ENCODE results near the gene REC114.
"Not testable (repeated sequence)": the region's sequence is repeated elsewhere in the genome, so short reads cannot be mapped to it uniquely, and the experiment has no call there.

The REC114 gene, protein sequence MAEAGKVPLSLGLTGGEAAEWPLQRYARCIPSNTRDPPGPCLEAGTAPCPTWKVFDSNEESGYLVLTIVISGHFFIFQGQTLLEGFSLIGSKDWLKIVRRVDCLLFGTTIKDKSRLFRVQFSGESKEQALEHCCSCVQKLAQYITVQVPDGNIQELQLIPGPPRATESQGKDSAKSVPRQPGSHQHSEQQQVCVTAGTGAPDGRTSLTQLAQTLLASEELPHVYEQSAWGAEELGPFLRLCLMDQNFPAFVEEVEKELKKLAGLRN

DNA sequence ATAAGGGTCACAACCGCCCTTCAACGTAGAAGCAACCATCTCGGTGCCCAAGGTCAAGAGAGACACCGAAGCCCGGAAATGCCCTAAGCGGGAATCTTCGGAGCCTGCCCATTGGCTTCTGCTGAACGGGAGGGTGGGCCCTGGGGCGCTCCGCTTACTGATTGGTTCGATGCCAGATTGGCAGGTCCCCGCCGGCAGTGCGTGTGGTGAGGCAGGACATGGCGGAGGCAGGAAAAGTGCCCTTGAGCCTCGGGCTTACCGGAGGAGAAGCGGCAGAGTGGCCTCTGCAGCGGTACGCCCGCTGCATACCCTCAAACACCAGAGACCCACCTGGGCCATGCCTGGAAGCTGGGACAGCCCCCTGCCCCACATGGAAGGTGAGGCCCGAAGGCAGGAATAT is at the start of gene REC114:
Gene REC114 (plus strand): TSS at position 197 of the 400 bp plus-strand sequence. CDS start 22 bp downstream, at position 219.
- DNase-seq (ENCODE audit: low spot score), result no peak

DNA sequence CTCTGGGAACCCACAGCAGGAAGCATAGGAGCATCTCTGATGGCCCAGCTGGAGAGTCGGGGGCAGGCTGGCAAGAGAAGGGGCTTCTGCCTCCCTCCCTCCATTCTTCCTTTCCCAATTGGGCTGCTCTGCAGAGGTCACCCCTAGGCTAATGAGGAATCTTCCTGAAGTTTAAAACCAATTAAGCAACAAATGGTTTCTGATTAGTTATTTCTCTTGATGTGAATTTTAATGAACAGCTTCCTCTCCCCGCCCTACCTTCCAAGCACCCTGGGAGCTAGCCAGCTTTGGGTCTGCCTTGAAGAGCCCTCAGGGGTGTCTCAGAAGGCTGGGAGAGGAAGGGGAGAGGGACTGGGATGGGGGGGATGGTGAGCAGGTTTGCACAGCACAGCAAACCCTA is 49.6 kb upstream of the REC114 start:
- no peak for DNase-seq (ENCODE audit: low spot score)

- DNase-seq (ENCODE audit: low spot score), result no peak
These were observed 48.2 kb upstream of the REC114 start for GRCh38 chr15:73394782-73395181.

GRCh38 chr15:73395671-73396070 is 47.3 kb upstream of the REC114 start:
- DNase-seq (ENCODE audit: low spot score), result no peak

GRCh38 chr15:73397461-73397860 is 45.5 kb upstream of the REC114 start:
- DNase-seq (ENCODE audit: low spot score), result no peak

GRCh38 chr15:73398861-73399260 is 44.1 kb upstream of the REC114 start:
- no peak for DNase-seq (ENCODE audit: low spot score)

GRCh38 chr15:73400222-73400621 is 42.7 kb upstream of the REC114 start:
- DNase-seq (ENCODE audit: low spot score), result not testable (repeated sequence)

DNA sequence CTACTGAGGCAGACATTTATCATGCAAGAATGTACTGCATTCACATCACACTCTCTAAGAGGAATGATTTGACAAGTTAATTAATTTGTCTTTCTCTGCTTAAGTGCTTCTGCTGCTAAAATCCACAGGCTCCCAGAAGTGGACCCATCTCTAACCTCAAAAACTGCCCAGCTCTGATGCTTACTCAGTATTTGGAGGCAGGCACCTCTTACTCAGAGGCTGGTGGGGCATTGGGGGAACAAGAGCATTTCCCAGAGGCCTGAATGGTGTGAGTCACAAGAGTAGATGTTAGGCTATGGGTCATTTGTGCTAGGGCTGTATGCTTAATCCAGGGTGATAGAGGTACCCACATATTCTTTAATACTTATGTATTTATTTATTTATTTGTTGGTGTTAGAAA is 39.8 kb upstream of the REC114 start:
- no peak for DNase-seq (ENCODE audit: low spot score)

GRCh38 chr15:73414876-73415275 is 28.1 kb upstream of the REC114 start:
- DNase-seq (ENCODE audit: low spot score), result no peak

DNA sequence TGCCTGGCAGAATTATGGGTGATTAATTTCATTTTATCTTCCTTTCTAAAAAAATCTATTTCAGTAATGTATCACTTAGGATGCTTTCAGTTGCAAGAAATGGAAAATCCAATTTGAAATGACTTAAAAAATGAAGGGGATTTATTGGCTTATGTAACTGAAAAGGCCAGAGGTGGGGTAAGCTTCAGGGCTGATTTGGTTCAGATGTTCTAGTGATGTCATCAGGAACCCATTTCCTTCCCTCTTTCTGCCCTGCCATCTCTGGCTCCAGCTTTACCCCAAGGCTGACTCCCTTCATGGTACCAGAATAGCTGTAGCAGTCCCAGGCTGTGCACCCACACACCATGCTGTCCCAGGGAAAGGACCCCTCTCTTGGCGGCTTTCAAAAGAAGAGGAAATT is 18.5 kb upstream of the REC114 start:
- no peak for DNase-seq (ENCODE audit: low spot score)

DNA sequence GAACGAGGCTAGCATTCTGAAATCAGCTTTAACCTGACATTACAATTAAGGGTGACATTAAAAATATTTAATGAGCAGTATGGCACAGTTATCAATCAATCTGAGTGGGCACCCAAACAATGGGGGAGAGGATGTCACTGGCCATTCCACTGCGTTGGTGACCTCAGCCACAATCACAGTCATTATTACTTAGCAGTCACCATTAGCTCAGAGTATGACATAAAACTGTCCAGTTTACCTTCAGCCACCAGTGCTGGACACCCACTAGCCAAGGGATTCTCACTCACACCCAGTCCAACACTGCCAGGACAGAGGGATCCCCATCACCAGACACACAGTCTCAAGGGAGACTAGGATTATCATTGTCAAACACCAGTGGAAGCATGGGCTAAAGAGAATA is 17.5 kb upstream of the REC114 start:
- no peak for DNase-seq (ENCODE audit: low spot score)

- DNase-seq (ENCODE audit: low spot score), result no peak
These were observed 16.5 kb upstream of the REC114 start for GRCh38 chr15:73426323-73426994.

- DNase-seq (ENCODE audit: low spot score), result not testable (repeated sequence)
These were observed 11.6 kb upstream of the REC114 start for GRCh38 chr15:73431329-73431728.

DNA sequence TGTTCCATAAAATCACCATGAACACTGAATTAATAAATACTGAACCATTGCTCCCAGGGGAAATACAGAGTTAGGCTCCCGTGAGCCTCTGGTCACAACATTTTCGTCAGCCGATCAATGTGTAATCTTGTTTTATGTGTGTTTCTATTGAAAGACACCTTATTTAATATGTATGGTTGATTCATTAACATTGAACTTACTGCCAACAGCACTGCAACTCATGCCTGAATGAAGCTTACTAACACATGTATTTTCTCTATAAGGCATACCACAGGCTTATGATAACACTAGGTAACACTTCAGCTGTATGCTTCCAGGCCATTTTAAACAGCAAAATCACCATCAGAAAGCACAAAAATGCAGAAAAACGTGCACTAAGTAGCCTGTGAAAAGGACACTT is 9.1 kb upstream of the REC114 start:
- no peak for DNase-seq (ENCODE audit: low spot score)

GRCh38 chr15:73436613-73437012 is 6.4 kb upstream of the REC114 start:
- no peak for DNase-seq (ENCODE audit: low spot score)

DNA sequence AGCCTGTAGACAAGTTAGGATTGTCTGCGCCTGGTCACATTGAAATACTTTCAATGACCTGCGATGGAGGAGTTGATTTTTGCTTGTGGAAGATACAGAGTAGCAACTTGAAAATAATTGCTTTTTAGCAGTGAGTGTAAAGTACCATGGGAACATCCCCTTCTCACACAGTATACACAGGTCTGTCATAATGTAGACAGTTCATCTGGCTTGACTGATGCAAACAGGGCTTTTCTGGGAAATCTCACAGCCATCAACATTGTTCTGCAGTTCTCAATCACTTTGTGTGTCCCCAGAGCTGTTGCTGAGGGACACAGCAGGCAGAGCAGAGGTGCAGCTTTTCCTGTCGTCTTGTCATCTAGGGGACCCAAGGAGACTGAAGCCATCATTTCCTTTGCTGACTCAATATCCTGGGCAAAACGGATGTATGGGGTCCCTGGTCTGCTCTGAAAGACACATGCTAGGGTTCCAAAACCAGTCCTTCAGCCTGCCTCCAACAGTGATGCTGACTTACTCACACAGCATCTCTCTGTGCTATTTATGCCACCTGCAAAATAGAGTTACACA is 5.3 kb upstream of the REC114 start:
- no peak for DNase-seq (ENCODE audit: low spot score)

DNA sequence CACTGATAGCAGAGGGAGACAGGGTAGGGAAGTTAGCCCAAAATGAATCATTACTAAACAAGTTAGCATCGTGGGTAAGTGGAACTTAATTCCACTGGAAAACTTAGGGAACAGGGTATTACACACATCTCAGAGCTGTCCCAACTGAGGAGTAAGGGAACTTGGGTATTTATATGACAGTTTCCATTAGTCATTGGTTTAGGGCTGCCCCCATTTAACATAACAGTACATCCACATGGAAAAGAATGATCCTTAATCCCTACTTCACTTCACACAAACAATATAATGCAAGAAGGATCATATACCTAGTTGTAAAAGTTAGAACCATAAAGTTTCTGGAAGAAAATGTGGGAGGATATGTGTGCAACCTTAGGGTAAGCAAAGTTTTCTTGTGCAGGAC is 4.3 kb upstream of the REC114 start:
- DNase-seq (ENCODE audit: low spot score), result no peak

GRCh38 chr15:73440571-73440970 is 2.4 kb upstream of the REC114 start:
- DNase-seq (ENCODE audit: low spot score), result no peak

GRCh38 chr15:73442421-73442820 is 543 bp upstream of the REC114 start:
- DNase-seq (ENCODE audit: low spot score), result no peak

GRCh38 chr15:73447471-73447870 is 4.5 kb downstream of the REC114 start:
- DNase-seq (ENCODE audit: low spot score), result not testable (repeated sequence)

DNA sequence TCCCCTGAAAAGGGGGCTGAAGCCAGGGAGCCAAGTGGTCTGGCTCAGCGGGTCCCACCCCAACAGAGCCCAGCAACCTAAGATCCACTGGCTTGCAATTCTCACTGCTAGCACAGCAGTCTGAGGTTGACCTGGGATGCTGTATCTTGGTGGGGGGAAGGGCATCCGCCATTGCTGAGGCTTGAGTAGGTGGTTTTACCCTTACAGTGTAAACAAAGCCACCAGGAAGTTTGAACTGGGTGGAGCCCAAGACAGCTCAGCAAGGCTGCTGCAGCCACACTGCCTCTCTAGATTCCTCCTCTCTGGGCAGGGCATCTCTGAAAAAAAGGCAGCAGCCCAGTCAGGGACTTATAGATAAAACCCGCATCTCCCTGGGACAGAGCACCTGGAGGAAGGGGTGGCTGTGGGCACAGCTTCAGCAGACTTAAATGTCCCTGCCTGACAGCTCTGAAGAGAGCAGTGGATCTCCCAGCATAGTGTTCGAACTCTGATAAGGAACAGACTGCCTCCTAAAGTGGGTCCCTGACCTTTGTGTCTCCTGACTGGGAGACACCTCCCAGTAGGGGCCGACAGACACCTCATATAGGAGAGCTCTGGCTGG is 5.3 kb downstream of the REC114 start:
- not testable (repeated sequence) for DNase-seq (ENCODE audit: low spot score)

GRCh38 chr15:73449980-73450379 is 7.0 kb downstream of the REC114 start:
- DNase-seq (ENCODE audit: low spot score), result not testable (repeated sequence)

DNA sequence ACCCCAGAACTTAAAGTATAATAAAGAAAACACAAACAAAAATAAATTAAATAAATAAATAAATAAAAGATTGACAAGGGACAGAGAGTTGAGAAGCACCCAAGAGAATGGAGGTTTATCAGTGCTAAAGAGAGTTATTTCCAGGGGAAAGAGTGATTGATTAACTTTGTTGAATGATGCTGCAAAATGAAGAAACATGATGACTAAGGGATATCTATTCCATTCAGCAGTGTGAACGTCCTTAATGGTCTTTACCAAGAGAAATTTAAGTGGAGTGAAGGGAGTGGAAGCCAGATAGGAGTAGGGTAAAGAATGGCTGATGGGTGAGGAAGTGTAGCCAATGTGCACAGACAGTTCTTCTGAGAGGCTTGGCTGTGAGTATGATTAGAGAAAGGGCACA is 11.1 kb downstream of the REC114 start:
- DNase-seq (ENCODE audit: low spot score), result no peak

All from left forelimb (tissue), 1 donor.